Measurements from ENCODE around the gene FMNL3. TPM values are rescaled to one million over a fixed set of nuclear protein-coding genes. Genes with fewer than 3 reads are reported as not detected.
A peak's percentile ranks its signal among the peaks of the same experiment; 100 is the strongest.

FMNL3 gene
- total and polyA plus RNA-seq, 2 of the 8 experiments (the other 6 are each of a cell fraction or from before 2014, with no cell fraction given), result 8.6 to 29.0 TPM

GRCh38 chr12:49698619-49699545 is 8.3 kb downstream of the FMNL3 start (continued):
- TF ChIP-seq KDM1A (IDR thresholded peaks at IDR 0.05; ENCODE audit: borderline replicate concordance, low read length), result no peak
- TF ChIP-seq SRF (IDR thresholded peaks at IDR 0.05; ENCODE audit: low read depth, low read length), result no peak
- no peak for TF ChIP-seq CHD1 (IDR thresholded peaks at IDR 0.05; ENCODE audit: low read depth, low read length)
- TF ChIP-seq CHD7 (IDR thresholded peaks at IDR 0.05; ENCODE audit: insufficient replicate concordance, low read length), result no peak
- TF ChIP-seq CREB1 (IDR thresholded peaks at IDR 0.05), result no peak
- no peak for TF ChIP-seq ZNF274 (IDR thresholded peaks at IDR 0.05; ENCODE audit: borderline replicate concordance, extremely low read depth, low read length)
- peak; percentile 89 for TF ChIP-seq TEAD4 (IDR thresholded peaks at IDR 0.05; ENCODE audit: low read depth, low read length)
- peak in 1 of 2 experiments; percentile 41; a peak in 1 of 4 replicates for TF ChIP-seq HDAC2 (IDR thresholded peaks at IDR 0.05; ENCODE audit: borderline replicate concordance in 1 of 2, low read depth in 2 of 2, low read length in 2 of 2)
- TF ChIP-seq RNF2 (IDR thresholded peaks at IDR 0.05; ENCODE audit: borderline replicate concordance, low read depth, low read length, missing control alignments, poor library complexity, severe bottlenecking), result no peak

Data from H1 (cell line).